K562 (cell line): ENCODE results near the gene DOCK4. TPM values are rescaled to one million over a fixed set of nuclear protein-coding genes. Genes with fewer than 3 reads are reported as not detected.

Source experiments
- ATAC-seq: fragments of 200-7000 bp; cut with Tn5 transposase; 3 replicates; pipeline ENCODE4 v1.9.1; 2020; ENCODE audit warnings: moderate library complexity
- BruUV-seq: library from RNA; stranded (reverse); fragments of 400-500 nt; replicated peaks from 2 replicates; lab custom pipeline; 2021; lab: Mats Ljungman, UMichigan
- CTCF ChIA-PET: fragments of 300-600 bp; formaldehyde crosslinking; extraction: SDS; loops from one replicate; lab custom pipeline; 2021; ENCODE audit warnings: low intra/inter-chr PET ratio; lab: Yijun Ruan, JAX
- POLR2A ChIA-PET: fragments of 300-600, 350-650 bp; sonication (Branson Sonifier 250); formaldehyde crosslinking; extraction: SDS; loops from one replicate; lab custom pipeline; 2021; ENCODE audit warnings: antibody characterized with exemption, inconsistent platforms; lab: Yijun Ruan, JAX
- DNase-seq, 4 experiments: peaks; one replicate each; pipeline versions ENCODE4 v3.0.0 to v3.0.0-alpha.2; 2011 to 2018; ENCODE audit warnings: low spot score in 3 of 4, mixed read lengths in 3 of 4; ENCODE audit errors: extremely low read depth in 1 of 4
- FAIRE-seq: peaks from 2 replicates; lab custom pipeline; 2011; peaks lifted over from hg19 to GRCh38; lab: Jason Lieb, UNC
- H2AFZ ChIP-seq: 2 replicates; pipeline ENCODE4 v1.6.0; 2011; ENCODE audit warnings: low read depth, low read length, control low read depth, inconsistent platforms
- H3K27ac ChIP-seq: fragments of 200-600 bp; 3 replicates; pipeline ENCODE4 v1.8.0; 2011; ENCODE audit warnings: low read depth, mild to moderate bottlenecking, control low read depth, inconsistent platforms, low read length, moderate library complexity, mixed read lengths; ENCODE audit errors: extremely low read depth
- H3K27me3 ChIP-seq, 2 experiments: fragments of 300-600 bp in 1 of 2; 2 replicates in 1 of 2; 3 replicates in 1 of 2; pipeline versions ENCODE4 v1.6.0 to v1.8.0; 2011; ENCODE audit warnings: inconsistent platforms in 2 of 2, low read length in 2 of 2, mild to moderate bottlenecking in 1 of 2, mixed read lengths in 1 of 2, moderate library complexity in 1 of 2; ENCODE audit not compliant: control insufficient read depth in 2 of 2, insufficient read depth in 2 of 2
- H3K36me3 ChIP-seq: fragments of 300-600 bp; 3 replicates; pipeline ENCODE4 v1.8.0; 2011; ENCODE audit warnings: mild to moderate bottlenecking, low read length, inconsistent platforms; ENCODE audit not compliant: control insufficient read depth, insufficient read depth
- H3K4me1 ChIP-seq, 2 experiments: fragments of 200-600 bp in 1 of 2; replicated peaks in 1 of 2; 2 replicates in 1 of 2; 3 replicates in 1 of 2; pipeline versions ENCODE4 v1.5.1 to v1.8.0; 2011; ENCODE audit warnings: inconsistent platforms in 2 of 2, low read length in 2 of 2, mild to moderate bottlenecking in 1 of 2, mixed read lengths in 1 of 2, moderate library complexity in 1 of 2; ENCODE audit not compliant: control insufficient read depth in 2 of 2, insufficient read depth in 2 of 2
- H3K4me2 ChIP-seq: 2 replicates; pipeline ENCODE4 v1.6.1; 2011; ENCODE audit warnings: low read length, control low read depth, inconsistent platforms, mixed read lengths; ENCODE audit not compliant: insufficient read depth
- H3K4me3 ChIP-seq: fragments of 200-600 bp; sonication (generic), shearing (Covaris generic); 2 replicates; pipeline ENCODE4 v1.5.1; 2016; ENCODE audit warnings: control low read depth, inconsistent platforms
- H3K79me2 ChIP-seq: fragments of 200-600 bp; 3 replicates; pipeline ENCODE4 v1.8.0; 2011; ENCODE audit warnings: low read length, inconsistent platforms; ENCODE audit not compliant: control insufficient read depth, insufficient read depth
- H3K9ac ChIP-seq, 2 experiments: 2 replicates each; pipeline versions ENCODE4 v1.6.0 to v1.6.1; 2011; ENCODE audit warnings: low read depth in 2 of 2, low read length in 2 of 2, control low read depth in 1 of 2, inconsistent platforms in 1 of 2, mild to moderate bottlenecking in 1 of 2, mixed read lengths in 1 of 2; ENCODE audit not compliant: insufficient read depth in 1 of 2
- H3K9me1 ChIP-seq: one replicate; pipeline ENCODE4 v1.6.0; 2011; ENCODE audit warnings: inconsistent platforms, mild to moderate bottlenecking, low read length, moderate library complexity; ENCODE audit not compliant: control insufficient read depth, insufficient read depth
- H3K9me3 ChIP-seq: replicated peaks from 2 replicates; pipeline ENCODE4 v1.5.1; 2011; ENCODE audit warnings: low read depth, low read length, inconsistent platforms; ENCODE audit not compliant: control insufficient read depth, insufficient read depth
- H4K20me1 ChIP-seq: replicated peaks from 2 replicates; pipeline ENCODE4 v1.6.1; 2011; ENCODE audit warnings: low read length, inconsistent platforms, mixed read lengths; ENCODE audit not compliant: control insufficient read depth, insufficient read depth
- BRD9 ChIP-seq: fragments of 450-650 bp; IDR thresholded peaks from 2 replicates; pipeline ENCODE4 v1.6.1; 2018; ENCODE audit warnings: low read depth; ENCODE audit not compliant: partially characterized antibody
- ELF1 ChIP-seq: fragments of 200-800 bp; sonication (Bioruptor generic); IDR thresholded peaks from 2 replicates; pipeline ENCODE4 v1.6.1; 2016; ENCODE audit warnings: missing genetic modification characterization, missing compliant biosample characterization
- ESRRB ChIP-seq: fragments of 250-450 bp; sonication (Bioruptor Pico); IDR thresholded peaks from 2 replicates; pipeline ENCODE4 v1.5.0; 2020; ENCODE audit warnings: mild to moderate bottlenecking, moderate library complexity, borderline replicate concordance
- FIP1L1 ChIP-seq: fragments of 200-400 bp; formaldehyde crosslinking; IDR thresholded peaks from 2 replicates; pipeline ENCODE4 v1.6.1; 2018; ENCODE audit warnings: mild to moderate bottlenecking, low read depth, low read length; ENCODE audit not compliant: poor library complexity, severe bottlenecking
- HIVEP1 ChIP-seq: fragments of 250-450 bp; sonication (Bioruptor Pico); IDR thresholded peaks from 2 replicates; pipeline ENCODE4 v1.4.0; 2020; ENCODE audit warnings: mild to moderate bottlenecking
- MTA1 ChIP-seq: fragments of 450-650 bp; IDR thresholded peaks from 2 replicates; pipeline ENCODE4 v1.6.1; 2017; ENCODE audit warnings: borderline replicate concordance
- MXI1 ChIP-seq: IDR thresholded peaks from 2 replicates; pipeline ENCODE4 v1.6.1; 2011; ENCODE audit warnings: low read depth, mild to moderate bottlenecking, improper control_type of control experiment, low read length
- NBN ChIP-seq: fragments of 450-650 bp; IDR thresholded peaks from 2 replicates; pipeline ENCODE4 v1.6.1; 2016; ENCODE audit warnings: low read depth, mild to moderate bottlenecking
- NCOA1 ChIP-seq: fragments of 450-650 bp; IDR thresholded peaks from 2 replicates; pipeline ENCODE4 v1.6.1; 2016; ENCODE audit warnings: low read depth
- NEUROD1 ChIP-seq: fragments of 150-350 bp; IDR thresholded peaks from 2 replicates; pipeline ENCODE4 v1.6.1; 2014; ENCODE audit warnings: borderline replicate concordance, low read length, low read depth; ENCODE audit not compliant: partially characterized antibody
- POU5F1 ChIP-seq: fragments of 150-350 bp; IDR thresholded peaks from 2 replicates; pipeline ENCODE4 v1.6.1; 2014; ENCODE audit warnings: borderline replicate concordance, low read length, low read depth, mild to moderate bottlenecking; ENCODE audit not compliant: partially characterized antibody
- RAD21 ChIP-seq, 2 experiments: fragments of 250-450 bp in 1 of 2; fragments of 450-650 bp in 1 of 2; sonication (Bioruptor Pico) in 1 of 2; formaldehyde crosslinking in 1 of 2; IDR thresholded peaks in 1 of 2; conservative IDR thresholded peaks in 1 of 2; 2 replicates each; pipeline versions ENCODE4 v1.4.0 to v1.8.0; 2020 to 2022; ENCODE audit warnings: mild to moderate bottlenecking in 2 of 2, moderate library complexity in 1 of 2
- SP2 ChIP-seq: IDR thresholded peaks from 2 replicates; pipeline ENCODE4 v1.6.1; 2011; ENCODE audit warnings: mild to moderate bottlenecking, low read depth, low read length, moderate library complexity; ENCODE audit not compliant: poor library complexity, severe bottlenecking; ENCODE audit errors: extremely low read depth
- TCFL5 ChIP-seq: fragments of 250-450 bp; sonication (Bioruptor Pico); conservative IDR thresholded peaks from 2 replicates; pipeline ENCODE4 v1.6.1; 2021; ENCODE audit warnings: mild to moderate bottlenecking, moderate library complexity, matching md5 sums
- ZFP1 ChIP-seq: fragments of 450-650 bp; formaldehyde crosslinking; IDR thresholded peaks from 2 replicates; pipeline ENCODE4 v1.4.0; 2020; ENCODE audit warnings: mild to moderate bottlenecking, mixed read lengths
- ZNF212 ChIP-seq: fragments of 450-650 bp; formaldehyde crosslinking; IDR thresholded peaks from 2 replicates; pipeline ENCODE4 v1.4.0; 2020; ENCODE audit warnings: mild to moderate bottlenecking
- ZNF282 ChIP-seq: sonication (generic); formaldehyde crosslinking; IDR thresholded peaks from 2 replicates; pipeline ENCODE4 v1.8.1; 2023; ENCODE audit warnings: missing genetic modification reagents
- ZNF75A ChIP-seq: fragments of 450-650 bp; formaldehyde crosslinking; IDR thresholded peaks from 2 replicates; pipeline ENCODE4 v1.4.0; 2020; ENCODE audit warnings: mild to moderate bottlenecking
- ZNF764 ChIP-seq: fragments of 250-450 bp; sonication (Bioruptor Pico); IDR thresholded peaks from 2 replicates; pipeline ENCODE4 v1.4.0; 2020; ENCODE audit warnings: low read depth, mild to moderate bottlenecking, moderate library complexity
- WGBS: fragments of 100-300 bp; shearing (Covaris generic); methylation state at CpG from one replicate; pipeline ENCODE4 v1.1.6; 2016; ENCODE audit warnings: low coverage, mixed read lengths; ENCODE audit not compliant: insufficient coverage; ENCODE audit errors: missing lambda C conversion rate; 5-methylcytosine and 5-hydroxymethylcytosine counted together
- in situ Hi-C: fragments of 300-500 bp; cut with MboI; formaldehyde crosslinking; loops from 4 replicates; pipeline ENCODE4 v1.15.0; 2018; ENCODE audit warnings: inconsistent platforms, mixed read lengths
- intact Hi-C: fragments of 100-400 bp; cut with micrococcal nuclease; formaldehyde crosslinking; loops from 2 replicates; pipeline ENCODE4 v1.14.2; 2022
- polyA plus RNA-seq, 8 experiments: library from polyadenylated mRNA; depleted of rRNA in 4 of 8; stranded (reverse) in 5 of 8; unstranded in 3 of 8; fragments of >200 nt; fragmentation: Nextera tagmentation in 2 of 8; fragmentation: Illumina TruSeq in 1 of 8; extraction: Ambion mirVana in 2 of 8; extraction: Trizol in 1 of 8; gene quantifications; 2 replicates each; pipeline versions ENCODE4 v1.2.1 to v1.2.3, GENCODE V29; 2011 to 2014; ENCODE audit warnings: inconsistent platforms in 1 of 8, missing spikeins in 1 of 8
- total RNA-seq, 7 experiments: library from RNA; depleted of rRNA in 6 of 7; stranded (reverse); fragments of >200 nt in 6 of 7; fragmentation: Illumina TruSeq in 2 of 7; extraction: Trizol in 2 of 7; gene quantifications; 2 replicates each; pipeline versions ENCODE4 v1.2.1 to v1.2.3, GENCODE V29; 2011 to 2021; ENCODE audit warnings: low replicate concordance in 1 of 7
- TF ChIP-seq, protein P1 (sequence below): fragments of 450-650 bp; IDR thresholded peaks from 2 replicates; pipeline ENCODE4 v1.6.1; 2018; ENCODE audit warnings: mild to moderate bottlenecking, low read depth; ENCODE audit not compliant: partially characterized antibody
- TF ChIP-seq, protein P2 (sequence below): fragments of 250-450 bp; sonication (Bioruptor Pico); IDR thresholded peaks from 2 replicates; pipeline ENCODE4 v1.9.0; 2021; ENCODE audit warnings: mild to moderate bottlenecking

DOCK4 gene
- total and polyA plus RNA-seq, 9 of the 15 experiments (the other 6 are each of a cell fraction or from before 2014, with no cell fraction given): 0.42 to 5.7 (median 2.3) TPM

DNA sequence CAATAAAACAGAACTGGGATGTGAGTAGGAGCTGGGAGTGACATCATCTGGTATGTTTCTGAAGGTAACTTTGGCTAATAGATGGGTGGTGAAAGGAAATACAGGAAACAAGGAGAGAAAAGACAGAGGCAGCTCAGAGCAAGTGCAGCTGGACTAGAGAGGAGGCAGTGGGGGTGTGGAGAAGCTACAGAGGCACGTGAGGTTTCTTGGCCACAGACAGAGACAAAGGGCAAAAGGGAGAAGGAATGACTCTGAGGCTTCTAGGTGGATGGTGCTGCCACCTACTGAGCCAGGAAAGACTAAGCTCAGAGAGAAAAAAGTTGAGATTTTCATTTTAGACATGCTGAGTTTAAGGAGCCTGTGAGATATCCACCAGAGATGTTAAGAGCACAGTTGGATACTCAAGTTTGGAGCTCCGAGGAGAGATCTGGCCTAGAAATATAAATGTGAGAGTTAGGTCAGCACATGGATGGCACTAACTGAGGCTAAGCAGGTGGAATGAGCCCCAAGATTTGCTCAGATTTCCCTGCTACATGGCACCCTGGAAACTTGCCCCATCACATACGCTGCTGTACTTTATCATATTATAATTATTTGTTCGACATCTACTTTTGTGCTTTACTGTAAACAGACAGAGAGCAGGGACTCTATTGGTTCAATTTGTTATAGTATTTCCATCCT, 350.9 kb downstream of the DOCK4 start:
- peak; percentile 84 for FAIRE-seq
- CTCF ChIA-PET: interaction anchor here (2.3 to 2.7 kb wide), 2 partner anchors 91 to 114 kb away, joined by 8 to 10 read pairs; no protein-coding TSS in a partner anchor
- TF ChIP-seq NEUROD1 (no peak), TCFL5 (CRISPR knock-in tag) (no peak), RAD21 (CRISPR knock-in tag; conservative IDR thresholded peaks at IDR 0.05 in 1 of 2, IDR thresholded peaks at IDR 0.05 in 1 of 2) (peak in 1 of 2 experiments; percentile 43; a peak in 2 of 4 replicates), ZNF764 (no peak), MXI1 (no peak), ZNF212 (CRISPR knock-in tag) (no peak), BRD9 (no peak), NBN (no peak), ZFP1 (CRISPR knock-in tag) (no peak), ELF1 (tag) (no peak), ZNF75A (CRISPR knock-in tag) (no peak), NCOA1 (no peak), POU5F1 (no peak), ZNF282 (CRISPR knock-in tag) (no peak), SP2 (no peak), HIVEP1 (CRISPR knock-in tag) (no peak), FIP1L1 (no peak), MTA1 (no peak), ESRRB (no peak)
- TF ChIP-seq, protein P1, sequence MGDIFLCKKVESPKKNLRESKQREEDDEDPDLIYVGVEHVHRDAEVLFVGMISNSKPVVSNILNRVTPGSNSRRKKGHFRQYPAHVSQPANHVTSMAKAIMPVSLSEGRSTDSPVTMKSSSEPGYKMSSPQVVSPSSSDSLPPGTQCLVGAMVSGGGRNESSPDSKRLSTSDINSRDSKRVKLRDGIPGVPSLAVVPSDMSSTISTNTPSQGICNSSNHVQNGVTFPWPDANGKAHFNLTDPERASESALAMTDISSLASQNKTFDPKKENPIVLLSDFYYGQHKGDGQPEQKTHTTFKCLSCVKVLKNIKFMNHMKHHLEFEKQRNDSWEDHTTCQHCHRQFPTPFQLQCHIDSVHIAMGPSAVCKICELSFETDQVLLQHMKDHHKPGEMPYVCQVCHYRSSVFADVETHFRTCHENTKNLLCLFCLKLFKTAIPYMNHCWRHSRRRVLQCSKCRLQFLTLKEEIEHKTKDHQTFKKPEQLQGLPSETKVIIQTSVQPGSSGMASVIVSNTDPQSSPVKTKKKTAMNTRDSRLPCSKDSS: no peak
- TF ChIP-seq, protein P2, sequence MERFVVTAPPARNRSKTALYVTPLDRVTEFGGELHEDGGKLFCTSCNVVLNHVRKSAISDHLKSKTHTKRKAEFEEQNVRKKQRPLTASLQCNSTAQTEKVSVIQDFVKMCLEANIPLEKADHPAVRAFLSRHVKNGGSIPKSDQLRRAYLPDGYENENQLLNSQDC (CRISPR knock-in tag): no peak

More for the DNA sequence above, 350.9 kb downstream of the DOCK4 start:
- Histone ChIP-seq H3K9ac (no peak overlapping the region), H3K79me2 (no peaks in the 10 kb centered on the region), H3K27me3 (peaks cover 4 to 9% of the 10 kb centered on the region in 2 experiments; a peak in 2 of 5 replicates), H3K36me3 (no peaks in the 10 kb centered on the region), H3K4me3 (no peak overlapping the region), H3K9me3 (no peaks in the 10 kb centered on the region), H4K20me1 (no peaks in the 10 kb centered on the region), H3K9me1 (no peaks in the 10 kb centered on the region), H2AFZ (no peak overlapping the region), H3K27ac (no peak overlapping the region), H3K4me1 (no peaks in the 10 kb centered on the region), H3K4me2 (no peak overlapping the region)
- 1% methylated on average over 4 of the region's 4 CpGs for whole genome bisulfite sequencing
- in situ Hi-C loops: no loop called here
- ATAC-seq: peak; percentile 86
- peak in 2 of 4 experiments; percentile 19 to 40 for DNase-seq
- intact Hi-C loops: loop anchor here (2.0 to 10.0 kb wide), 3 partner anchors 92 to 640 kb away; no protein-coding TSS in a partner anchor
- POLR2A ChIA-PET: no interaction called here
- BruUV-seq: no TSS peak
